Fibroblast of skin of right biceps (primary cell): ENCODE results near the gene NPEPPS.

Source experiments
- DNase-seq: peaks from one replicate; pipeline ENCODE4 v3.0.0-alpha.2; 2013

The NPEPPS gene

GRCh38 chr17:47630614-47631013, 99.7 kb downstream of the NPEPPS start:
- no peak for DNase-seq

GRCh38 chr17:47632991-47633390, 102.1 kb downstream of the NPEPPS start:
- DNase-seq, result no peak

- no peak for DNase-seq
Measured at GRCh38 chr17:47633996-47634395, 103.1 kb downstream of the NPEPPS start.

GRCh38 chr17:47634870-47635269, 104.0 kb downstream of the NPEPPS start:
- no peak for DNase-seq

- no peak for DNase-seq
Measured at GRCh38 chr17:47635734-47636133, 104.8 kb downstream of the NPEPPS start.

GRCh38 chr17:47636273-47637030, 105.5 kb downstream of the NPEPPS start:
- no peak for DNase-seq

GRCh38 chr17:47638903-47639302, 108.0 kb downstream of the NPEPPS start:
- no peak for DNase-seq

- no peak for DNase-seq
Measured at GRCh38 chr17:47640076-47640475, 109.2 kb downstream of the NPEPPS start.

- DNase-seq, result no peak
Measured at GRCh38 chr17:47641202-47641601, 110.3 kb downstream of the NPEPPS start.

GRCh38 chr17:47643116-47643515, 112.2 kb downstream of the NPEPPS start:
- no peak for DNase-seq

GRCh38 chr17:47644324-47644723, 113.4 kb downstream of the NPEPPS start:
- no peak for DNase-seq

GRCh38 chr17:47649153-47649971, 118.5 kb downstream of the NPEPPS start, which contains the start of gene KPNB1:
Gene KPNB1 (plus strand): TSS chr17:47649919. CDS start chr17:47650245, 326 bp downstream.
- peak; percentile 100 for DNase-seq

GRCh38 chr17:47649972-47650524, 119.1 kb downstream of the NPEPPS start:
- DNase-seq, result no peak

- DNase-seq, result peak; percentile 99
Measured at GRCh38 chr17:47650525-47651522, 119.9 kb downstream of the NPEPPS start.

GRCh38 chr17:47651704-47652103, 120.8 kb downstream of the NPEPPS start:
- no peak for DNase-seq

- DNase-seq, result peak; percentile 7
Measured at GRCh38 chr17:47652570-47652969, 121.7 kb downstream of the NPEPPS start.

- no peak for DNase-seq
Measured at GRCh38 chr17:47653442-47653841, 122.5 kb downstream of the NPEPPS start.

- no peak for DNase-seq
Measured at GRCh38 chr17:47654991-47655390, 124.1 kb downstream of the NPEPPS start.

- DNase-seq, result no peak
Measured at GRCh38 chr17:47660064-47660492, 129.2 kb downstream of the NPEPPS start.

- peak; percentile 53 for DNase-seq
Measured at GRCh38 chr17:47663912-47664623, 133.2 kb downstream of the NPEPPS start.

GRCh38 chr17:47664624-47664941, 133.7 kb downstream of the NPEPPS start:
- no peak for DNase-seq

- no peak for DNase-seq
Measured at GRCh38 chr17:47665655-47666054, 134.7 kb downstream of the NPEPPS start.
